H4 (cell line): ENCODE results near the gene FREM1. TPM values are rescaled to one million over a fixed set of nuclear protein-coding genes. Genes with fewer than 3 reads are reported as not detected.

Experiments
- DNase-seq: peaks from one replicate; pipeline ENCODE4 v3.0.0-alpha.2; 2015; ENCODE audit warnings: low spot score
- total RNA-seq: library from RNA; depleted of rRNA; stranded (reverse); fragments of >200 nt; shearing (Covaris generic); gene quantifications from 2 replicates; pipeline ENCODE4 v1.2.3, GENCODE V29; 2014

FREM1 gene
- total RNA-seq, 1 experiment from 2014 or later, result 0.19 TPM

DNA sequence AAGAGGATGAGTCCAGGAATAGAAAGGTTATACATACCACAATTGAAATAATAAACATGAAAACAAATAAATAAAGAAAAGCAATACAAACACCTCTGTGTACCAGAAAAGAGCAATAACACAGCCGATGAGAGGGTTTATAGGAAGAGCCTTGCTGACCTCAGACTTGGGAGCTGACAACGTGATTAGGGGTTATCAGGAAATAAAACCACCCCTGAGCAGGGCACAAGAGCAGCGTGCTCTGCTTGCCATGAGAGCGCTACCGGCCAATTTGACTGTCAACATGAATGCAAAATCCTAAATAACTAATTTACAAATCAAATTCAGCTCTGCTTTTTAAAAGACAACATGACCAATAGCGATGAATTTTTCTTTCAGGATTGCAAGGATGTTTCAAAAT lies 2.6 kb upstream of the FREM1 start:
- no peak for DNase-seq

- no peak for DNase-seq
Observed at GRCh38 chr9:14911046-14911445, 818 bp upstream of the FREM1 start.

DNA sequence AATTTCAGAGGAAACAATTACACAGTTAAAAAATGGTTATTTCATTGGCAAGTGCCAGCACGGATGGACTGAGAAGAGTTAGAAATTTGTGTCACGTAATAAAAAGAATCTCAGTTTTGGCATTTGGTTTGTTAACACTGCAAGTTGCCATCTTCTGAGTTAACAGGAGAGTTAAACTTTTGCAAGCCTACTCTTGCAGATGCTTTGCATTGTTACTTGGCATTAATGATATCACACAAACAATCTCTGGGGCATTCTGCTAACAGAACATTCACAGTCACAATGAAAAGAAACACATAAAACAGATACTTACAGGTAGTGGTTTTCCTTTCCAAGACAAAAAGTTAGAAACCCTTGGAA lies 647 bp downstream of the FREM1 start:
- DNase-seq, result no peak

DNA sequence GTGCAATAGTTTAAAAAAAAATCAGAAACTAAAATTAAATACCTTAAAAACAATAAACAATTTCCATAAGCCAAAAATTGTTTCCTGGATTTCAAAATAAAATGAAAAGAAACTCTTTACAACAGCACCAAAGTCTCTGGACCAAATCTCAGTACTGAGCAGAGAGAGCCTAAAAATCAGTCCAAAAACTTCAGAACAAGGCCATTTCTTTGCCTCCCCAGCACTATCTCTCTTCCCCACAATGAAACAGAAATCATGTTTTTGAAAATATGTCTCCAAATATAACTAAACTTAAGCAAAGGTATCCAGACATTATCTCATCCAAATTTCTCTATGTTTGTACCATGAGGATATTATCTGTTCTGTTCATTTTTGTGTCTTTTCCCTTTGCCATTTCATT lies 1.0 kb downstream of the FREM1 start:
- no peak for DNase-seq

DNA sequence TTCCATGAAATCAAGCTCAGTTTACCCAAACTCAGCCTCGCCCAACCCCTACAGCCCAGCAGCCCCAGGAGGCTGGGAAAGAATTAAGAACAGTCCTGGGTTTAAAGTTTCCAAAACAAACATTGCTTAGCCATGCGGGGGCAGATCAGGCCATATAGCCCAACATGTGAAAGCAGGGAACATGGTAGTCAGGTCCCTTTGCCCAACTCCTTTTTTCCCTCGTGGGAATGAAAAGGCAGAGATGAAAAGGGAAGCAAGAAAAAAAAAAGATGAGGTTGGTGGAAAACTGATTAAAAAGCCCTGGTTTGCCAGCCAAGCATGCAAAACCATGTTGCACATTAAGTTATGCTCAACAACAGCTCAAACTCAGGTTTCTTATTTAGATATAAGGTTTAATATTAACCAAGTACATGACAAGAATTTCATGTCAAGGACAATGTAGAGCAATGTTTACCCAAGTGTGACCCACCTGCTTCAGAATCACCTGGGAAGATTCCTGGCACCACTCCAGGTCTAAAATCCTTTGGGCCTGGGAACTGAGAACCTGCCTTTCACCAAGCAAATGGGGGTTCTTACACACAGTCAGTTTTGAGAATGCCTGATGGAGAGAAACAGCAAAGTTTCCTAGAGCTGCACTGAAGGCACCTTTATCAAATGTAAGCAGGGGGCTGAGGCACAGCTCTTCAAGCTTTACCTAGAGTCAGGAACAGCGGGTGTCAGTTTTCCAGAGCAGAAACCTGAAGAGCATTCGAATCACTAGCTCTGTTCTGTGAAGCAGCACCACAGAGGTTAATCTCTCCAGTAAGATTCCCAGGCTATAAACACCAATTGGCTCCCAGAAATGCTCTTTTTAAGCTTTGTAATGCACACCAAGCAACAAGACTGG lies 1.7 kb downstream of the FREM1 start:
- no peak for DNase-seq

- no peak for DNase-seq
Observed at GRCh38 chr9:14907696-14908095, 2.5 kb downstream of the FREM1 start.

- DNase-seq, result no peak
Observed at GRCh38 chr9:14907360-14907685, 2.9 kb downstream of the FREM1 start.

DNA sequence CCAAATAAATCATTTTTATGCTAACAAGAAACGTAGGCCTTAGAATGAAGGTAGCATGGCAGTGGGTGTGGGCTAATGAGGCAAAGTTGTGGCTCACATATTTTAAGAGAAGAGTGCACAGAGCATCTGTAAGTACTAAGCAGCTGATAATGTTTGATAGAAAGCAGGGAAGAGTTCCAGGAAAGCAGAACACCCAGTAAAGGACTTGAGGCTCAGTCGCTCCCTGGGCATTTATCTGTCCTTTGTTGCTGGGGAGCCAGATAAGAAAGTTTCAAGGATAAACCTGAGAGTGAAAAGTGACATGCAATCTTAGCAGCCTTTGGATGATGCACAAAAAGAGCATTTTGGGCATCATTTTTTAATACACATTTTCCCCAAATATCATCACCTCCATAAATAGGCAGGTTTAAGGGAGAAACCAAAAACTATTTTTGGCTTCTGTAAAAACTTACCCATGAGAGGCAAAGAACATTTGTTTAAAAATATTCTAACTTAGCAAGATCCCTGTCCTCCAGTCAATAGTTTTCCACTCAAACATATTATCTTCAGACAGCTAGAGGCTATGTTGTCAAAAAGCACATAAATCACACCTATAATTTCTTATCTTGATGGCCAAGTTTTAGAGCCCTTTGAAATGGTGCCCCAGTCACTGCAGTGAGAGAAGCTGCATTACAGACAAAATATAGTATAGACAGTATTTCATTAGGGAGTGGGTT lies 3.4 kb downstream of the FREM1 start:
- no peak for DNase-seq

- no peak for DNase-seq
Observed at GRCh38 chr9:14906000-14906399, 4.2 kb downstream of the FREM1 start.

GRCh38 chr9:14903040-14903439 lies 7.2 kb downstream of the FREM1 start:
- no peak for DNase-seq

DNA sequence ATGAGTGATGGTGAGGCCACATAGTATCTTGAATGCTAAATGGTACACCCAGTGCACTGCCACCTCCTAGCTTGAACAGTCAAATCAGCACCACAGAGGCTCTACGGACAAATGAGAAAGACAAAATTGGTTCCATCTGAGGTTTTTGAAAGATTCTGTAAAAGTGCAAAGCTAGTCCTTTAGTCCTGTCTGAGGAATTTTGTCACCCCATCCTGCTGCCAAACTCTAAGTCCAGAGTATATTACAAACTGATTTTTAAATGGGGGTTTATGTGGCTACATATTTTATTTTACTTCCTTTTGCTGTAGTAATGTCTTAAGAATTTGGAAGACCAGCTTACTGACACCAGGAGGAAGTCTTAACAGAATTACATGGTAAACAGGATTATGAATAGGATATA lies 7.7 kb downstream of the FREM1 start:
- no peak for DNase-seq

- DNase-seq, result no peak
Observed at GRCh38 chr9:14899815-14900193, 10.4 kb downstream of the FREM1 start.

GRCh38 chr9:14899042-14899814 lies 11.0 kb downstream of the FREM1 start:
- DNase-seq, result no peak

GRCh38 chr9:14895806-14896205 lies 14.4 kb downstream of the FREM1 start:
- DNase-seq, result no peak

DNA sequence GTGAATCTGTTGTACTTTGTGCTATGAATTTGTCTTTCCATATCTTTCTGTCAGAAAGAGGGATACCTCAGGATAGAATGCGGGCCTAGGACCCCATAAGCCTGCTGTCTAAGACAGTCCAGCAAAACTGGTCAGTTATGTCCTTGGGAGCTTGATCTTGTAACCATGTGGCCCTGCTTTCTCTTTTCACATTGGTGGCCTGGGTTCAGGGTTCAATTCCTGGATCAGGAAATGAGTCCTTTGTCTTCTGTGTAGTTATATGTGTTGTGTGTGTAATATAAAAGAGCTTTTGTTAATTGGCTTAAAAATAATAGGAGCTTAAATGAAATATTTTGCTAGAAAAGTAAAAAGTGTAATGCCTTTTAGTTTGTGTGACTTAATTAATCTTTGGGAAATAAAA lies 16.9 kb downstream of the FREM1 start:
- DNase-seq, result no peak

GRCh38 chr9:14891332-14891731 lies 18.9 kb downstream of the FREM1 start:
- no peak for DNase-seq

DNA sequence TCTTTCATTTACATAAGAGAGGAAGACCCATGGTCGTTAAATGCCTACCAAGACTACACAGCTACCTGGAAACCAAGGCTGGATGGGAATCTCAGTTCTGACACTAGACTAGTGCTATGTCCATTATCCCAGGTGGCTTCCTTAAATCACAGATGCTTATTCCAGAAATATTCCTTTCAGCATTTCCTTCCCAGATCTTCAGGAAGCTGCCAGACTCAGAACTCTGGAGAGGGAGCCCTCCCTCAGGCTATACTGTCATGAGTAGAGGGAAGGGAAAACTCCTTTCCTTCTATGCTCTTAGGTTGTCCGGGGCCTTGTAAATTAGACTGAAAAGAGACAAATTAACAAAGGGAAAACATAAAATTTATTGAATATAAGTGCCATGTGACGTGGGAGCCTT lies 20.8 kb downstream of the FREM1 start:
- no peak for DNase-seq

GRCh38 chr9:14888875-14889274 lies 21.4 kb downstream of the FREM1 start:
- no peak for DNase-seq

GRCh38 chr9:14888272-14888671 lies 22.0 kb downstream of the FREM1 start:
- DNase-seq, result no peak

DNA sequence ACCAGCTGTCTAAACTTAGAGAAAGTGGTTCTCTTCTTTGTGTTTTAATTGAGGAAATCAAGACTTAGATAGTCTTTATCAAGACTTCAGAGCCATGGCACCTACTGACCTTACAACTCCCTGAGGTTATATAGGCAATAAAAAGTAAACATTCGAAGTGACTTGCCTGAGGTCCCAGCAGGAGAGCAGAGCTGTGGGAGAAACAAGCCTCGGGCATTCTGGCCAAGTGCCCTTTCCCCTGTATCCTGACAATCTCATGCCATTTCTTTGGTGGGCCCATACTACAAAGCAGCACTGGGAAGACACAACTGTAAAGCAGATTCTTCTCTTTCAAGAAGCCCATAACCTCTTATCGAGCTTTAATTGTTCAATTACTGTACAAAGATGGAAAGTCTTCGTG lies 23.1 kb downstream of the FREM1 start:
- DNase-seq, result no peak

DNA sequence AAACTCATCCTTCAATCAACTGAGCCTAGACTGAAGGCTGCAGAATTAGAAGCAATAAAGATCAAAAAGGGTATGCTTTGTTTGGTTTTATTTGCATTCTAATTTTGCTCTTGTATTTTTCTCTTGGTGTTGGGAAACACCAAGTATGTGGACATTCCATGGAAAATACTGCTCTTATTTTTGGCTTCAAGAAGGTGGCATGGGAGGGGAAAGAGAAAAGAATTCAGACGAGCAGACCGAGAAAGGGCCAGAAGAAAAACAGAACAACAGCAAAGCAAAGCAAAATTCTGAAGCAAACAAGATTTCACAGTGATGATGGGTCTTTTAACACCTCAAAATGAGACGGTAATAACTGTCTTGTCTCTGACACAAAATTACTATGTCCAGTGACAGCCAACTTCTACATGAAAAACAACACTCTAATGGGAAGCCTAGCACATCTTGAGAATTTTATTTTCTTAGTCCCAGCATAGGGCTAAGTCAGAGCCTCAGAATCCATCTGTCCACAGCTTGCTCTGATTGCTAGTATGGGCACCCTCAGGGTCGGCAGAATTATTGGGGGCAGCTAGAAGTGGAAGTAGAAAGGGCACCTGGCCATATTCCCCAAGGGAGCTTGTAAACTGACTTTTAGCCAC lies 26.8 kb downstream of the FREM1 start:
- no peak for DNase-seq

DNA sequence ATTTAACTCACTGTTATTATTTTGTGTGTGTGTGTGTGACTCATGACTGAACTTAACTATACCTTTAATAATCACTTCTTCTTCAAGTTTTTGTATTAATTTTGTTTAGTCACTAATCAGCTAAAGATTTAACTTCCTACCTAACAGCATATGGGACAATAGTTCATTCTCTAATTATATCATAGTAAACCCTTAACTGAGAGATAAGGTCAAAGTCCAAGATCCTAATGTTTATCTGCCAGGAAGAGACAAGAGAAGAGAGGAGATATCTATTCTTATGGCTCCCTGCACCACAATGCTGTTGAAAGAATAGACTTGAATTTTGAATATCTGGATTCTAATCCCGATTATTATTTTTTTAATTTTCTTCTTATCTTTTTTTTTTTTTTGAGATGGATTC lies 28.1 kb downstream of the FREM1 start:
- DNase-seq, result no peak
